Stomach (tissue), 4 donors: ENCODE results near the gene NKAPL.

ENCODE experiments used
- CTCF ChIP-seq, 7 experiments: fragments of 450-650 bp in 4 of 7; fragments of 200-600 bp in 3 of 7; sonication (generic) in 3 of 7; IDR thresholded peaks; one replicate each; pipeline ENCODE4 v1.5.1; 2016 to 2019; ENCODE audit warnings: antibody characterized with exemption in 7 of 7, control low read depth in 2 of 7, mild to moderate bottlenecking in 1 of 7
- EP300 ChIP-seq: sonication (generic); formaldehyde crosslinking; IDR thresholded peaks from one replicate; pipeline ENCODE4 v1.6.1; 2017; ENCODE audit warnings: antibody characterized with exemption
- POLR2A ChIP-seq, 4 donors: fragments of 450-650 bp; IDR thresholded peaks; one replicate each; pipeline ENCODE4 v1.6.1; 2016; ENCODE audit warnings: antibody characterized with exemption in 4 of 4, control low read depth in 2 of 4, mild to moderate bottlenecking in 1 of 4, moderate library complexity in 1 of 4

GRCh38 chr6:28295326-28295725 lies 36.2 kb downstream of the NKAPL start:
- TF ChIP-seq CTCF (IDR thresholded peaks at IDR 0.05) (no peak), POLR2A (IDR thresholded peaks at IDR 0.05) (no peak), EP300 (no peak)
